ENCODE measurements around the gene MAP2K1.

GRCh38 chr15:66394472-66394871 is 7.8 kb downstream of the MAP2K1 start:
- TF ChIP-seq CTCF (conservative IDR thresholded peaks at IDR 0.05 in 1 of 2, IDR thresholded peaks at IDR 0.05 in 1 of 2; ENCODE audit: low read depth in 1 of 2, low read length in 2 of 2): no peak
- TF ChIP-seq EZH2 (IDR thresholded peaks at IDR 0.05; ENCODE audit: low read length, missing control alignments): no peak

Data from fibroblast of lung (primary cell).